HG02678 (cell line): Measurements from ENCODE around the gene HRH2.

ENCODE experiments used
- ATAC-seq: cut with Tn5 transposase; IDR thresholded peaks from one replicate; pipeline ENCODE4 v1.9.1; 2021; ENCODE audit warnings: mild to moderate bottlenecking, moderate library complexity; ENCODE audit not compliant: unreplicated experiment

The HRH2 gene

GRCh38 chr5:175690586-175690985 is 32.7 kb downstream of the HRH2 start:
- ATAC-seq: no peak

DNA sequence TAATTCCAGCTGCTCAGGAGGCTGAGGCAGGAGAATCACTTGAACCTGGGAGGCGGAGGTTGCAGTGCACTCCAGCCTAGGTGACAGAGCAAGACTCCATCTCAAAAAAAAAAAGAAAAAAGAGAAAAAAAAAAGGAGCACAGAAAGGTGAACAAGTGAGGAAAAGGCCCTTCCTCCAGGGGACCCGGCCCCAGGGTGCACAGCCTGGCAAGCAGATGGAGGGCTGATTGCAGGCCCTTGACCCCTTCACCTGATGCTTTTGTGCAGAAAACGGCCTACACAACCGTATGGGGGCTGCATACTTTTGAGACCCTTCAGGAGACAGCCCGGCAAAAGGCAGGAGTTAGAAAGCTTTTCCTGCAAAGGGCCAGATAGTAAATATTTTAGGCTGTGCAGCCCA is 33.9 kb downstream of the HRH2 start:
- no peak for ATAC-seq

- no peak for ATAC-seq
Observed at GRCh38 chr5:175692235-175692995, 34.5 kb downstream of the HRH2 start.

GRCh38 chr5:175692996-175693710 is 35.3 kb downstream of the HRH2 start:
- no peak for ATAC-seq

- no peak for ATAC-seq
Observed at GRCh38 chr5:175693741-175694140, 35.9 kb downstream of the HRH2 start.

- no peak for ATAC-seq
Observed at GRCh38 chr5:175694371-175695160, 36.7 kb downstream of the HRH2 start.

DNA sequence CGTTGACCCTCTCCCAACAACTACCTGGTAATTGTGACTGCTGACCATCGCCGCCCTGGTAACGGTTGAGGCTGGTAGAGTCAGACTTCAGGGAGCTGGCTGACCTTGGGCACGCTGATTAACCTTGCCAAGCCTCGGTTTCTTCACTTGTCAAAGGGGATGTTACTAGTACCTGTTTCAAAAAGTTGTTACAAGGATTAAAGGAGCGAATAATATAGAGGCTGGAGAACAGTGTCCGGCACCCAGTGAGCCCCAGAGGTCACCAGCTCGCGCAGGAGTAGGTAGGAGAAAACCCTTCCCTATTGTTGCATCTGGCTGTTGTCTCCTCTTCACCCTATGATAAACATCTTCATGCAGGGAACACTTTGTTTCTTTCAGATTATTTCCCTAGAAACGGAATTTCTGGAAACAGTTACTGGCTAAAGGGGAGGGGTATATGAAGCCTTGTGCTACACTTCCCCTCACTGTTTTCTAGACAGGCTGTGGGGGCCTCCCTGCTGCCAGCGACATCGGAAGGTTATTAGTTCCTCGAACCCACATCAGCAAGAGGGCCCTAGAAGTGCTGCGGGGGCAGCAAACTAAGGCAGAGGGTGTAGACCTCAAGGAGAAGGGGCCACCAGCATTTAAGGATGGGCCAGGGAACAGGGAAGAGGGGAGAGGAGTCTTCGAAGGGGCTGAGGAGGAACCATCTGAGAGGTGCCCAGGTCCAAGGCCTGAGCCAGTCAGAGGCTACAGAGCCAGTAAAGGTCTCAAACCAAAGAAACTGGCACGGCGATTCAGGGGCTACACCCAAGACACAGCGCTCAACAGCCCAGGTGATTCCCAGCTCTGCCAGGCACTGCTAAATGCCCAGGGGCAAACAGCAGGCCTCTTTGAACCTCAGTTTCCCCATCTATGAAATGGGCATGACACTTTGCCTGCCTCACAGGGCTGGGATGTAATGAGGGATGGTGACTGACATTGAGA is 37.6 kb downstream of the HRH2 start:
- no peak for ATAC-seq

- no peak for ATAC-seq
Observed at GRCh38 chr5:175696139-175696854, 38.4 kb downstream of the HRH2 start.

- no peak for ATAC-seq
Observed at GRCh38 chr5:175696855-175697198, 39.0 kb downstream of the HRH2 start.

GRCh38 chr5:175697846-175698245 is 40.0 kb downstream of the HRH2 start:
- ATAC-seq: no peak

GRCh38 chr5:175698401-175699115 is 40.7 kb downstream of the HRH2 start:
- no peak for ATAC-seq

GRCh38 chr5:175700991-175701390 is 43.1 kb downstream of the HRH2 start:
- ATAC-seq: no peak

DNA sequence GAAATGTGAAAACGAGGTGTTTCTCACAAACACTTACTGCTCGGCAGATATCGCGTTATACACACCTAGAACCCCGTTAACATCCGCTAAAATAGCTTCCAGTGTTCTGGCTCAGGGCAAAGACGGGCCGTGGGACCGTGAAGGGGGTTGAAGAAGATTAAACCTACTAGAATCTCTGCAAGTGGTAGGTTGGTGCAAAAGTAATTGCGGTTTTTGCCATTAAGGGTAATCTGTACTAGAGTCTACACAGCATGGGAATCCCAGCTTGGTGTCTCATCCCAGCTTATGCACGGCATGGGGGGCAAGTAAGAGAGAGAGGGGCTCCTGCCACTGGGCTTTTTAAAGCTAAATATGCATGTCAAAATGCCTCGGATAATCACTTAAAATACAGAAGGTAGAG is 43.9 kb downstream of the HRH2 start:
- ATAC-seq: no peak

GRCh38 chr5:175706499-175706898 is 48.6 kb downstream of the HRH2 start:
- ATAC-seq: no peak

DNA sequence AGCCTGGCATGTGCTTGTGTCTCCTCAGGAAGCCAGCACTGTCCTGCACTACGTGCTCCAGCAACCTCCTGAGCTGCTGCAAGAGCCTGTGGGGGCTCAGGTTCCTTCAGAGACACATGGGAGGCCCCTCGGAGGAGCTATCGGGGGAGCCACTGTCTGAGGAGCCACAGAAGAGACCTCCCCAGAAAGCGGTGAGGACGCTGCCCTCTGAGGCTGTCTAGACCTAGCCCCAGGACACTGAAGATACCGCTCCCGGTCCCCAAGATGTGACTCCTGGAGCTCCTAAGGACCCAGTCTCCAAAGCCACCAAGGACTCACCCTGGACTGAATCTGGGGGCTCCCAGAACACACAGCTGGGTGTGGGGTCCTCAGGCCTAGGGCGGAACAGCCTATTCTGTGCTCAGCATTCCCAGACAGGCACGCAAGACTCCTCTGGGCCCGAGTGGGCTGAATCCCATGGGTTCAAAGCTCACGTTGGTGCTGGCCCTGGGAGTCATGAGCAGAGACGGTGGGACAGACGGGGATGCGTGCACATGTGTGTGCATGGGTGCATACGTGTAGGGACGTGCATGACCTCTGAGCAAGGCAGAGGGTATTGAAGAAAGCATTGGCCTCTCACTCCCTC is 50.0 kb downstream of the HRH2 start:
- ATAC-seq: no peak

DNA sequence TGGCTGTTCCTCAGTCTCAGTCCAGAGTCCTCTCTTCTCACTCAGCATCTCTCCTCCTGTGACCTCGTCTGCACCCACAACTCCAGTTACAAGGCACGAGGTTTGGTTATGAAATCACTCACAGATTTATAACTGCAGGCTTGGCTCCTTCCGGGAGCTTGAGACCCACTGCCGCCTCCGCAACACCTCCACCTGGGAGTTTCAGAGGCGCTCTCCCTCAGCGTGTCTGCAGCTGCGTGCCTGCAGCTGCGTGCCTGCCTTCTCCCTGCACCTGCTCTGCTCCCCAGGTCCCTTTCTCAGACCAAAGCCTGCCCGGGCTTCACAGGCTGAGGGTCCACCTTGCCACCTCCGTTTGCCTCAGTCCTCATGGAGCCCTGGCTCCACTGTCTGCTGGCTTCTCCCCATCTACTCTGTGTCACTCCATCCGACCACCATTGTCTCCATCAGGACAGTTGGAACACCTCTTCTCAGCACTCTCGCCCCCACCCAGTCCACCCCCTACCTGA is 51.5 kb downstream of the HRH2 start:
- ATAC-seq: no peak

- no peak for ATAC-seq
Observed at GRCh38 chr5:175710326-175710725, 52.5 kb downstream of the HRH2 start.

DNA sequence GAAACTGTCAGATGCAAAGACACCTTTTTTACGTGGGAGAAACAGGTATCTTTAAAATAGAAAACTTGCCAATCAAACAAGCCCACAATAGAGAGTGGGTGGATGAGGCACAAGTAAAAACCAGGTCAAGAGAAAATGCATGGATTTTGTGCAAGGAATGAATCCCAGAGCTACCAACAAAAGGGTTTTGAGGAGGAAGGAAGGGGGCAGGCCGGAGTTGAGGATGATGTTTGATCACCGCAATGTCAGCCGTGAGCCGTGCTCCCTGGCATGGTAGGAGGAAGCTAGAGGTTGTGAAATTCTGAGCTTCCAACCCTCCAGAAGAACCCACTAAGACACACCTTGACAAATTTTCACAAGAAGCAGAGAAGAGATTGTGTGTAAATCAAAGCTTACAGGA is 53.2 kb downstream of the HRH2 start:
- ATAC-seq: no peak
